GM18505 (cell line): ENCODE results near the gene FYB1.

Experiments
- ATAC-seq: cut with Tn5 transposase; IDR thresholded peaks from one replicate; pipeline ENCODE4 v1.9.1; 2021; ENCODE audit not compliant: unreplicated experiment
- POLR2A ChIP-seq: IDR thresholded peaks from 4 replicates; pipeline ENCODE4 v1.6.1; 2011; ENCODE audit warnings: borderline replicate concordance; ENCODE audit not compliant: insufficient read depth, insufficient read length; ENCODE audit errors: extremely low read depth

The FYB1 gene

GRCh38 chr5:39220280-39221030 is 1.1 kb upstream of the FYB1 start:
- TF ChIP-seq POLR2A = no peak
- no peak for ATAC-seq

GRCh38 chr5:39218482-39219402 is 621 bp downstream of the FYB1 start:
- no peak for TF ChIP-seq POLR2A
- ATAC-seq = no peak

GRCh38 chr5:39217365-39218281 is 1.7 kb downstream of the FYB1 start:
- peak; percentile 79 for ATAC-seq

GRCh38 chr5:39216631-39217030 is 2.7 kb downstream of the FYB1 start:
- ATAC-seq = no peak
- no peak for TF ChIP-seq POLR2A

More at GRCh38 chr5:39217365-39218281, 1.7 kb downstream of the FYB1 start:
- no peak for TF ChIP-seq POLR2A

- ATAC-seq = no peak
- no peak for TF ChIP-seq POLR2A
Measured at GRCh38 chr5:39215857-39216256, 3.5 kb downstream of the FYB1 start.

GRCh38 chr5:39214912-39215709 is 4.3 kb downstream of the FYB1 start:
- TF ChIP-seq POLR2A = no peak
- ATAC-seq = no peak

- ATAC-seq = no peak
- no peak for TF ChIP-seq POLR2A
Measured at GRCh38 chr5:39213447-39214207, 5.7 kb downstream of the FYB1 start.

- ATAC-seq = no peak
- TF ChIP-seq POLR2A = no peak
Measured at GRCh38 chr5:39211773-39212172, 7.6 kb downstream of the FYB1 start.

GRCh38 chr5:39209924-39210323 is 9.4 kb downstream of the FYB1 start:
- peak; percentile 55 for ATAC-seq
- no peak for TF ChIP-seq POLR2A

GRCh38 chr5:39208471-39208870 is 10.9 kb downstream of the FYB1 start:
- ATAC-seq = no peak
- no peak for TF ChIP-seq POLR2A

GRCh38 chr5:39207345-39208045 is 11.9 kb downstream of the FYB1 start:
- no peak for TF ChIP-seq POLR2A
- ATAC-seq = no peak
